Activated CD8-positive, alpha-beta memory T cell treated with anti-CD3 and anti-CD28 coated beads, Interleukin-2, amount 10 ng/mL, durations not matched to agents 7 days and 5 days (primary cell): ENCODE data around the gene CCS. TPM values are rescaled to one million over a fixed set of nuclear protein-coding genes. Genes with fewer than 3 reads are reported as not detected.
"Not testable (repeated sequence)": the region's sequence is repeated elsewhere in the genome, so short reads cannot be mapped to it uniquely, and the experiment has no call there.

Source experiments
- ATAC-seq: fragments of 150-1000 bp; cut with Tn5 transposase; one replicate; pipeline ENCODE4 v1.10.0; 2021; ENCODE audit warnings: moderate library complexity
- CTCF ChIA-PET: fragments of 350-600 bp; sonication (Branson Sonifier 250); formaldehyde crosslinking; loops from one replicate; lab custom pipeline; 2021; ENCODE audit warnings: antibody characterized with exemption; lab: Charles Lee
- DNase-seq: peaks from one replicate; pipeline ENCODE4 v3.0.0-alpha.2; 2020
- H3K27ac Mint-ChIP-seq: one replicate; pipeline ENCODE4 v1.8.0; 2021; ENCODE audit warnings: mild to moderate bottlenecking, mixed read lengths
- H3K27me3 Mint-ChIP-seq: one replicate; pipeline ENCODE4 v1.8.0; 2021; ENCODE audit warnings: mixed read lengths
- H3K36me3 Mint-ChIP-seq: one replicate; pipeline ENCODE4 v1.8.0; 2021; ENCODE audit warnings: mild to moderate bottlenecking, mixed read lengths
- H3K4me1 Mint-ChIP-seq: one replicate; pipeline ENCODE4 v1.8.0; 2021; ENCODE audit warnings: mixed read lengths
- H3K4me3 Mint-ChIP-seq: one replicate; pipeline ENCODE4 v1.8.0; 2021; ENCODE audit warnings: mild to moderate bottlenecking, moderate library complexity, mixed read lengths
- H3K9me3 Mint-ChIP-seq: one replicate; pipeline ENCODE4 v1.8.0; 2022; ENCODE audit warnings: low read depth, mixed read lengths
- total RNA-seq, 2 experiments: library from RNA; stranded (reverse); gene quantifications; one replicate each; pipeline ENCODE4 v1.2.3, GENCODE V29; 2021

CCS gene
- total RNA-seq, 2 experiments from 2014 or later: 30.1 to 38.0 TPM

DNA sequence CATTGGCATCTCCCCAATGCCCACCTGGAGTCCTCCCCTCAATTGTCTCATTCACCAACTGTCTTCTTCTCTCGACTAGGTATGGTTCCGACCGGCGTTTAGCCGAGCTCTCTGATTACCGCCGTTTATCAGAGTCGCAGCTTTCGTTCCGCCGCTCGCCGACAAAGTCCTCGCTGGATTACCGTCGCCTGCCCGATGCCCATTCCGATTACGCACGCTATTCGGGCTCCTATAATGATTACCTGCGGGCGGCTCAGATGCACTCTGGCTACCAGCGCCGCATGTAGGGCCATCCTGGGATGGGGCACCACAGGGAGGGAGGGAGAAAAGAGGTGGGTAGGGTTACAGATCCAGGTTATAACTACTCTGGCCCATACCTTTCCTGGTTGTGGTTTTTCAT lies 33.4 kb downstream of the CCS start:
- H3K4me1 Mint-ChIP-seq: peaks cover 33% of the 10 kb centered on the region
- H3K9me3 Mint-ChIP-seq: no peaks in the 10 kb centered on the region
- H3K27ac Mint-ChIP-seq: no peak overlapping the region
- DNase-seq (no peak), ATAC-seq (no peak)
- CTCF ChIA-PET: no interaction called here
- no peak overlapping the region for H3K4me3 Mint-ChIP-seq
- H3K36me3 Mint-ChIP-seq: peaks cover 73% of the 10 kb centered on the region
- no peaks in the 10 kb centered on the region for H3K27me3 Mint-ChIP-seq

DNA sequence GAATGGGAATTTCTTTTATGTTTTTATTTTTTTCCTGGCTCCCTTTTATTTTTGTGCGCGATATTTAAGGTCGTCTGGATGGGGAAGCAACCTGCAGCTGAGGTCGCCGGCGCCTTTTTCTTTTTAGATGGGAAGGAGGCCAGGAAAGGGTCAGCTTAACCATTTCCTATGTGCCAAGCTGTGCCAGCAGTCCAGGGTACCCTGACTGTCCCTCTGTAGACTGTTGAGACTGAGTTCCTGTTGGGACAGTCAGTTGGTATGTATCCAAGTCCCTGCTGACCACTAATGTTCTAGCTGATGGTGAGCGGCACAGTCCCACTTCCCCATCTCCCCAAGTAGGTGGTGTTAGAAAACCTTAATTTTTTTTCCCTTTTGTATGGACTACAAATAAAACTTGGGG lies 33.9 kb downstream of the CCS start:
- Mint-ChIP-seq H3K9me3 (no peaks in the 10 kb centered on the region), H3K36me3 (peaks cover 73% of the 10 kb centered on the region), H3K4me1 (peaks cover 30% of the 10 kb centered on the region), H3K4me3 (no peak overlapping the region), H3K27ac (no peak overlapping the region), H3K27me3 (no peaks in the 10 kb centered on the region)
- CTCF ChIA-PET: no interaction called here
- ATAC-seq (no peak), DNase-seq (no peak)

DNA sequence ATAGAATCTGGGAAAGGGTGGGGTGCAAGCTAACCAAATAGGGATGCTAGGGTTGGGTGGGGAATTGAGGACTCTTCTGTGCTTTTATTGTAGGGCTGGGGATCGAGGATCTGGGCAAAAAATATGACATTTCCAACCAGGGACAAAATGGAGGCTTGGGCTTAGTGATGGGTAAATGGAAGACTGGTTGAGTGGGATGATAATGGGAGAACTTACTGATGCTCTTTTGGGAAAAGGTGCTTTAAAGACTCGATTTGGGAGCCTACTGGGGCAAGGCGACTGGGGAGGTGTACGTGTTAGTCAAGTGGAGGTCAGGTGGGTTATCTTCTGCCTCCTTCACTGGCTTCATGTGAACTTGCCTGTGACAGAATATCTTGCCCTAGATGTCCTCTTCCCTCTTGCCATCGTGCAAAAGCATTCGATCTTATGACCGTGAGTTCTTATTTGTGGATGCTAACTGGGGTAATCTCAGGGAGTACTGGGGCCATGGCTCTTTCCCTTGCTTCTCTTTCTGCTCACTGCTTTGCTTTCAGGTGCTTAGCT lies 35.1 kb downstream of the CCS start:
- Mint-ChIP-seq H3K27ac (peak overlapping the region; percentile 16), H3K9me3 (no peaks in the 10 kb centered on the region), H3K4me1 (peaks cover 21% of the 10 kb centered on the region), H3K4me3 (no peak overlapping the region), H3K36me3 (peaks cover 72% of the 10 kb centered on the region), H3K27me3 (no peaks in the 10 kb centered on the region)
- DNase-seq (no peak), ATAC-seq (no peak)
- CTCF ChIA-PET: interaction anchor here (1.4 to 1.9 kb wide), 2 partner anchors 10 to 12 kb away, joined by 4 to 10 read pairs; partner anchors contain the start of genes RBM14 and RBM4

DNA sequence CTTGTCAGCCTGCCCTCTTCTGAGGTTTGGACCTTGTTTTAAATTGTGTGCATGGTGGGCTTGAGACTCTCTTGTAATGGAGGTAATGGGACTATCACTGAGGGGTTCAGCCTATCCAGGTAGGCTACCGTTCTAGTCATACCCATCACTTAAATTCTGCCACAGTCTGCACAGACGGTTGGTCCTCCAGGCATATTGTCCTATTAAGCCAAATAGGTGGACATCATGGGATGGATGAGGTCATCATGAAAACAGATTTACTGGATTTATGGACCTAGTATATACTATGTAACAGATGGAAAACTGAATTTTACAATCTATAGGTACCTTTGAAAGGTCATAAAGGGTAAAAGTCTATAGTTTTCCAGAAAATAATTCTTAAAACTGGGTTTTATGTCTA lies 36.4 kb downstream of the CCS start:
- Mint-ChIP-seq H3K36me3 (peaks cover 66% of the 10 kb centered on the region), H3K27me3 (no peaks in the 10 kb centered on the region), H3K9me3 (no peaks in the 10 kb centered on the region), H3K4me1 (peaks cover 14% of the 10 kb centered on the region), H3K4me3 (no peak overlapping the region), H3K27ac (no peak overlapping the region)
- CTCF ChIA-PET: interaction anchor here (1.2 to 1.9 kb wide), 4 partner anchors 8 to 13 kb away, joined by 4 to 10 read pairs (median 4); partner anchors contain the start of genes RBM14 and RBM4
- DNase-seq: no peak
- no peak for ATAC-seq

DNA sequence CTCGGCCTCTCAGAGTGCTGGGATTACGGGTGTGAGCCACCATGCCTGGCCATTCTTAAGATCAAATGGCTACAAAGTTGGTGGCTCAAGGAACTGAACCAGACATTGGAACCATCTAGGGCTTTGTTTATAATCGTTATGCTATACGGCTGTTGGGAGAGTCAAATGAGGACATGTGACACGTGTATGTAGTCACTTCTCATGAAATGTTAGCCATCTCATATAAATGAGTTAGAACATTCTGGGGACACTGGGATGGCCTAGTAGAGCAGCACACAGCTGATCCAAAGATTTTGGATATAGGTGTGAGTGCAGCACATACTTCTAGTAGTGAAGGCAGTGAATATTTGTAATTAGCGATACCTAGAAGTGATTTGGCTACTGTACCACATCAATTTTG lies 38.9 kb downstream of the CCS start:
- CTCF ChIA-PET: no interaction called here
- Mint-ChIP-seq H3K4me3 (no peak overlapping the region), H3K27ac (no peak overlapping the region), H3K36me3 (peaks cover 57% of the 10 kb centered on the region), H3K9me3 (no peaks in the 10 kb centered on the region), H3K27me3 (no peaks in the 10 kb centered on the region), H3K4me1 (peaks cover 24% of the 10 kb centered on the region)
- ATAC-seq: no peak
- no peak for DNase-seq

DNA sequence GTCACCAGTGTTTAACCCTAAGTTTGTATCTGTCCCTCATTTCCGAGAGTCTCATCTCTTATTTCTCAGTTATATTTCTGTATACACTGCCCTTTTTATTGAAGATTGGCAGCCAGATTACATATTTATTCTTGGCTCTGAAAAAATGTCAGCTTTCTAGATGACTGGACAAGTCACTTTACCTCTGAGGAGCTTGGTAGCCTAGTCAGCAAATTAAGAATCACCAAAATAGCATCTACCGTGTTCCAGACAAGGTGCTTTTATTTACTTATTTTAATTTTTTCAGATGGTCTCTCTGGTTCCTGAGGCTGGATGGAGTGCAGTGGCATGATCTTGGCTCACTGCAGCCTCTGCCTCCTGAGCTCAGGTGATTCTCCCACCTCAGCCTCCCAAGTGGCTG lies 40.0 kb downstream of the CCS start:
- Mint-ChIP-seq H3K9me3 (no peaks in the 10 kb centered on the region), H3K36me3 (peaks cover 48% of the 10 kb centered on the region), H3K27ac (no peak overlapping the region), H3K27me3 (no peaks in the 10 kb centered on the region), H3K4me3 (no peak overlapping the region), H3K4me1 (peaks cover 27% of the 10 kb centered on the region)
- CTCF ChIA-PET: no interaction called here
- DNase-seq (no peak), ATAC-seq (no peak)

DNA sequence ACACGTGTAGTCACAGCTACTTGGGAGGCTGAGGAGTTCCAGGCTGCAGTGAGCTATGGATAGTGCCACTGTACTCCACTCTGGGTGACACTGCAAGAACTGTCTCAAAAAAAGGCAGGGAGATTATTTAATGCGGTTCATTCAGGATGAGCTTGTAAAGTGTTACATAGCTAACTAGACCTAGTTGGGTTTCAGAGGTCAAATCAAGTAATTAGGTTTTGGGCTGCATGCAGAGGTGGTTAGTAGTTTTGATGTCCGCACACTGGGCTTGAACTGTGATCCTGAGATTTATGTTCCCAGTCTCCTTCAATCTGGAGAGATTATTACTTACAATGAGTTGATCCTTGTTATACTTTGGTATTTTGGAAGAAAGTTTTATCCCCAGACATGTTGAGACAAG lies 43.4 kb downstream of the CCS start:
- Mint-ChIP-seq H3K4me3 (no peak overlapping the region), H3K9me3 (no peaks in the 10 kb centered on the region), H3K4me1 (peaks cover 47% of the 10 kb centered on the region), H3K36me3 (peaks cover 50% of the 10 kb centered on the region), H3K27ac (peak overlapping the region; percentile 97), H3K27me3 (no peaks in the 10 kb centered on the region)
- CTCF ChIA-PET: interaction anchor here (0.7 to 3.0 kb wide), 3 partner anchors 13 to 250 kb away, joined by 3 to 16 read pairs (median 15); partner anchors contain the start of gene RBM14
- no peak for ATAC-seq
- no peak for DNase-seq

DNA sequence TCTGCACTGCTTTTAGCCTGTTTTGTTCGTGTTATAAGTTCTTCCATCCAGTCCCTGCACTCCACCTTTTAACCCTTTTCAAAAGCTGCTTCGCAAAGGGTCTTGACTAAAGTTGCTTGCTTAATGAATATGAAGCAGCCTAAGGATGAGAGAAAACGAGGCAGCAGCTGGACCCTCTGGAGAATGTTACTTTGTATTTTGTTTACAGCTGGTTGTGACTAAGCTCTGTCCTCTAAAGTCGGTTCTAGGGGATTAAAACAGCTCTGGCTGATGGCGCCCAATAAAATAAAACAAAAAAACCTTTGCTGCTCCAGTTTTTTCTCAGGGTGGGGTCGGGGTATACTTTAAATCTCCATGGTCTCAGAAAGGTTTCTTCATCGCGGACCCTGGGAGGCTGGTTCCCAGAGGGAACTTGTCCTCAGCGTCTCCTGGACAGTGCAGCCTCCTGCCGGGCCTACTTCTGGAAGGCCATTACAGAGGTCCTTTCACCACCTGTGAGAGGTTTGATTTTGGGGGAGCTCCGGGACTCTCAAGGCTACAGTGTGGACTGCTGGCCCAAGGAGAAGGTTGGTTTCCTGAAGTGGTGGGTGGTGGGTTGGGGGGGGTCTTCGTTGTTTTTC lies 44.7 kb downstream of the CCS start:
- DNase-seq (no peak), ATAC-seq (no peak)
- Mint-ChIP-seq H3K27me3 (no peaks in the 10 kb centered on the region), H3K4me1 (peaks cover 53% of the 10 kb centered on the region), H3K4me3 (peak overlapping the region; percentile 87), H3K36me3 (peaks cover 52% of the 10 kb centered on the region), H3K27ac (peak overlapping the region; percentile 97), H3K9me3 (no peaks in the 10 kb centered on the region)
- CTCF ChIA-PET: interaction anchor here (0.8 to 3.1 kb wide), 19 partner anchors 8 to 991 kb away, joined by 3 to 19 read pairs (median 5); partner anchors contain the start of genes ACTN3, CCDC87, CCS and DPP3

DNA sequence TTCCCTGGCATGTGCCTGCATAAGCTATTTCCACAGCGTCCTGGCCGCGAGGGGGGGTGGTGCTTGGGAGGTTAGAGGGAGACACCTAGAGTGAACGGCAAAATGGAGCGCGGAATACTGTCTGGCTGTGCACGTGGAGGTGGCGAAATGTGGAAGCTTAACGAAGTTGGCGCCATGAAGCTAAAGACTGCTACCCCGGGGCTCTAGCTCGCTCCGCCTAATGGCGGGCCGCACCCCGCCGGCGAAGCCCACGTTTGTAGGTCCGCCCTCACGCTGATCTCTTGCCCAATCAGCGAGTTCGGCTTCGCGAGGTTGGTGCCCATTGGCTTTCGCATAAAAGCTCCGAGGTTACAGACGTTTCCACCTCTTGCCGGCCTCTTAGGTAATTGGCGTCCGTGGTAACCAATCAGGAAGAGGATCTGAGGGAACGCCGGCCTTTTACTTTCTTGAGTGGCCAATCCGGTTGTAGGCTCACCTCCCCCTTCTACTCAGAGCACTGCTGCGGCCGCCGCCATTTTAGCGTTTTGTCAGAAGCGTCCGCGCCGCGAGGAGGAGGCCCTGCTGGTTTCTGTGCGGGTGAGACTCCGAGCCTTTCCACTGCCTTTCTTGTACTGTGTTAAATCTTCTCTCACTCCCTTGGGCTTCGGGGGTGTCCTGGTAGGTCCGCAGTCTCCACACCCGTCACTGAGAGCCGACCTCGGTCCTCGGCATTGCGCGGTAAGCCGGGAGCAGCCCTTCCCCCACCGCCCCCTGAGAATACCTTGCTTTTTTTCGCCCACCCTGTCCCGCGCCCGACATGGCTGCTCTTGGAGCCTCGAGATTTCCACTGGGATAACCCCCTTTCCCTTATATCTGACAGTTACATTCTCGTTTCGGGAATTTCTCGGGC lies 45.4 kb downstream of the CCS start, which contains the start of gene RBM4:
TSS of gene RBM4 (plus strand) at position 527 of the 889 bp plus-strand sequence. CDS start 1,009 bp downstream, outside the sequence.
- DNase-seq (peak; percentile 99), ATAC-seq (peak; percentile 97)
- H3K27ac Mint-ChIP-seq: peak within 1 kb of the TSS; percentile 97
- H3K9me3 Mint-ChIP-seq: no peaks in the 10 kb centered on the region
- peaks cover 61% of the 10 kb centered on the region for H3K4me1 Mint-ChIP-seq
- H3K27me3 Mint-ChIP-seq: no peaks in the 10 kb centered on the region
- CTCF ChIA-PET: interaction anchor here (0.8 to 3.1 kb wide), 20 partner anchors 8 to 990 kb away, joined by 3 to 19 read pairs (median 5); partner anchors contain the start of genes ACTN3, CCDC87, CCS and DPP3
- H3K4me3 Mint-ChIP-seq: peak within 1 kb of the TSS; percentile 87
- peaks cover 58% of the 10 kb centered on the region for H3K36me3 Mint-ChIP-seq

DNA sequence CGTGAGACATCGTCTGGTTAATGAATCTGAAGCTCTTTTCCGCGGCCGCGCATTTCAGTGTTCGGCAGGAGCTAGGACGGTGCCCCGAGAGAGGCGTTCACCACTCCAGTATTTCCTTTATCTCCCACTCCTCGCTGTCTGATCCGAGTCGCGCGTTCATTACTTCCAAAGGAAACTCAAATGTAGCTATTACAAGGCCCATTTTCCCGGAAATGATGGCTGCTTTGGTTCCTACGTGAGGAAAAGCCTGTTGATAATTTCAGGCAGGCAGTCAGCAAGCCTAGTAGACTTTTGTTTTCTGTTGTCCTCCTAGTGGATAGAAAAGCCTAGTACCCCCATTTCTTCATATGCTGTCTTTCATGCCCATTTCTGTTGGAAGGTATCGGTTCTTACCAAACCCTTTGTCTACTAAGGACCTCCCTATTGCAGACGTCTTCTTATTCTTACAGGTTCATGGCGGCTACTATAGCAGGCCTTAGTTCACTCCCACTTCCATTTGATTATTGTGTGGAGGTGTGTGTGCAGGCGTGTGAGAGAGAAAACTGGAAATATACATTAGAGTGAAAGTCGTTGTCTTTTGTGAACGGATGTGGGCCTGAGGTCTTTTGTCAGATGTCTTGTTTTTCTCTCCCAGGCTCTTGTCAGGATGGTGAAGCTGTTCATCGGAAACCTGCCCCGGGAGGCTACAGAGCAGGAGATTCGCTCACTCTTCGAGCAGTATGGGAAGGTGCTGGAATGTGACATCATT lies 46.3 kb downstream of the CCS start:
- Mint-ChIP-seq H3K36me3 (peaks cover 61% of the 10 kb centered on the region), H3K27ac (peak overlapping the region; percentile 97), H3K27me3 (no peaks in the 10 kb centered on the region), H3K4me1 (peaks cover 69% of the 10 kb centered on the region), H3K4me3 (peak overlapping the region; percentile 87), H3K9me3 (no peaks in the 10 kb centered on the region)
- no peak for ATAC-seq
- peak; percentile 55 for DNase-seq
- CTCF ChIA-PET: interaction anchor here (1.1 to 3.1 kb wide), 9 partner anchors 10 to 203 kb away, joined by 3 to 19 read pairs (median 6); partner anchors contain the start of genes DPP3, MRPL11, RBM14 and RBM4B

DNA sequence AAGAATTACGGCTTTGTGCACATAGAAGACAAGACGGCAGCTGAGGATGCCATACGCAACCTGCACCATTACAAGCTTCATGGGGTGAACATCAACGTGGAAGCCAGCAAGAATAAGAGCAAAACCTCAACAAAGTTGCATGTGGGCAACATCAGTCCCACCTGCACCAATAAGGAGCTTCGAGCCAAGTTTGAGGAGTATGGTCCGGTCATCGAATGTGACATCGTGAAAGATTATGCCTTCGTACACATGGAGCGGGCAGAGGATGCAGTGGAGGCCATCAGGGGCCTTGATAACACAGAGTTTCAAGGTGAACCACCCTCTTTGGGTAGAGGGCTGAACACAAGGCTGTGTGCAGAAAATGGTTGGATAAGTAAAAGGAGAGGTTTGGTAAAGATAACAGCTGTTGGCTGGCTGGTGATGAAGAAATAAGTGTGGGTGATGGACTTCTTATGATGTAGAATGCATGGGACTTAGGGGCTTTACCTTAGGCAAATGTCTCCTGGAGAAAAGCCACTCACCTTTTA lies 46.9 kb downstream of the CCS start:
- peaks cover 62% of the 10 kb centered on the region for H3K36me3 Mint-ChIP-seq
- H3K4me1 Mint-ChIP-seq: peaks cover 71% of the 10 kb centered on the region
- H3K9me3 Mint-ChIP-seq, DNase-seq, ATAC-seq, H3K27me3 Mint-ChIP-seq: not testable (repeated sequence)
- H3K4me3 Mint-ChIP-seq: peak overlapping the region; percentile 87
- CTCF ChIA-PET: interaction anchor here (1.7 to 3.1 kb wide), 3 partner anchors 11 to 201 kb away, joined by 4 to 19 read pairs (median 10); partner anchors contain the start of genes MRPL11 and RBM4B
- peak overlapping the region; percentile 97 for H3K27ac Mint-ChIP-seq

DNA sequence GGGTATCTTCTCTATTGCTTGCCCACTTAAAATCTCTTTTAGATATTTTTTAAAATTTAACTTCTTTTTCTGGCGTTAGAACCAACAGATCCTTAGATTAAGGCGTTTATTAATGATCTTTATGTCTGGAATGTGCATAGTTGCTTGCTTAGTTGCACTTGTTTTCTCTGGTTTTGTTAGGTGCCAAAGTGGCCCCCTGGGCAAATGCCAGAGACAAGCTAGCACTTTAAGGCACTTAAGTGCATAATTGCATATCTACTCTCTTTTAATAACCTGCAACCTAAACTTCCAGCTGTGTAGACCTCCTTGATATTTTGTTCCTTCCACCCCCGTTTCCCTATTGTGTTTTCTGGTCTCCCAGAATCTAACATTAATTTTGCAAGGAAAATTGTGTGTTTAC lies 48.8 kb downstream of the CCS start:
- DNase-seq (no peak), ATAC-seq (no peak)
- peaks cover 84% of the 10 kb centered on the region for H3K4me1 Mint-ChIP-seq
- peak overlapping the region; percentile 87 for H3K4me3 Mint-ChIP-seq
- peaks cover 76% of the 10 kb centered on the region for H3K36me3 Mint-ChIP-seq
- H3K27me3 Mint-ChIP-seq: no peaks in the 10 kb centered on the region
- no peak overlapping the region for H3K27ac Mint-ChIP-seq
- CTCF ChIA-PET: interaction anchor here (1.3 to 1.7 kb wide), 3 partner anchors 36 to 49 kb away, joined by 3 to 5 read pairs (median 4); partner anchors contain the start of genes CCDC87, CCS and RBM4B
- no peaks in the 10 kb centered on the region for H3K9me3 Mint-ChIP-seq
